ENCODE measurements around the gene CYTIP.

DNA sequence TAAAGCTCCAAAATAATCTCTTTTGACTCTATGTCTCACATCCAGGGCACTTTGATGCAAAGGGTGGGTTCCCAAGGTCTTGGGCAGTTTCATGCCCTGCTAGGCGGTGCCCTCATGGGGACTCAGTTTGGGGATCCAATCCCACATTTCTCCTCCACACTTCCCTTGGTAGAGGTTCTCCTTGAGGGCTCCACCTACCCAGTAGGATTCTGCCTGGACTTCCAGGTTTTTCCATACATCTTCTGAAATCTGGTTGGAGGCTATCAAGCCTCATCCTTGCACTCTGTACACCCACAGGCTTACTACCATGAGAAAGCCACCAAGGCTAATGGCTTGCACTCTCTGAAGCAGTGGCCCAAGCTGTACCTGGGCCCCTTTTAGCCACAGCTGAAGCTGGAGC is 68.5 kb downstream of the CYTIP start:
- no peak for TF ChIP-seq POLR2A (IDR thresholded peaks at IDR 0.05)
- TF ChIP-seq, protein P1, sequence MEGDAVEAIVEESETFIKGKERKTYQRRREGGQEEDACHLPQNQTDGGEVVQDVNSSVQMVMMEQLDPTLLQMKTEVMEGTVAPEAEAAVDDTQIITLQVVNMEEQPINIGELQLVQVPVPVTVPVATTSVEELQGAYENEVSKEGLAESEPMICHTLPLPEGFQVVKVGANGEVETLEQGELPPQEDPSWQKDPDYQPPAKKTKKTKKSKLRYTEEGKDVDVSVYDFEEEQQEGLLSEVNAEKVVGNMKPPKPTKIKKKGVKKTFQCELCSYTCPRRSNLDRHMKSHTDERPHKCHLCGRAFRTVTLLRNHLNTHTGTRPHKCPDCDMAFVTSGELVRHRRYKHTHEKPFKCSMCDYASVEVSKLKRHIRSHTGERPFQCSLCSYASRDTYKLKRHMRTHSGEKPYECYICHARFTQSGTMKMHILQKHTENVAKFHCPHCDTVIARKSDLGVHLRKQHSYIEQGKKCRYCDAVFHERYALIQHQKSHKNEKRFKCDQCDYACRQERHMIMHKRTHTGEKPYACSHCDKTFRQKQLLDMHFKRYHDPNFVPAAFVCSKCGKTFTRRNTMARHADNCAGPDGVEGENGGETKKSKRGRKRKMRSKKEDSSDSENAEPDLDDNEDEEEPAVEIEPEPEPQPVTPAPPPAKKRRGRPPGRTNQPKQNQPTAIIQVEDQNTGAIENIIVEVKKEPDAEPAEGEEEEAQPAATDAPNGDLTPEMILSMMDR (IDR thresholded peaks at IDR 0.05), result no peak

Data from lower leg skin (tissue), 3 donors.